Chondrocyte (in vitro differentiated cells): ENCODE measurements around the gene ZNF831. TPM values are rescaled to one million over a fixed set of nuclear protein-coding genes. Genes with fewer than 3 reads are reported as not detected.

Experiments used
- DNase-seq: peaks from one replicate; pipeline ENCODE4 v3.0.0; 2021; ENCODE audit warnings: mixed read lengths, low spot score
- H3K27ac Mint-ChIP-seq: one replicate; pipeline ENCODE4 v1.8.0; 2021; ENCODE audit warnings: mild to moderate bottlenecking, moderate library complexity, mixed read lengths; ENCODE audit not compliant: unreplicated experiment
- H3K27me3 Mint-ChIP-seq: 2 replicates; pipeline ENCODE4 v1.8.0; 2021; ENCODE audit warnings: low read depth, mixed read lengths
- H3K36me3 Mint-ChIP-seq: 2 replicates; pipeline ENCODE4 v1.8.0; 2021; ENCODE audit warnings: low read depth, mixed read lengths
- H3K4me1 Mint-ChIP-seq: 2 replicates; pipeline ENCODE4 v1.8.0; 2021; ENCODE audit warnings: low read depth, mild to moderate bottlenecking, mixed read lengths
- H3K4me3 Mint-ChIP-seq: one replicate; pipeline ENCODE4 v1.8.0; 2021; ENCODE audit warnings: mild to moderate bottlenecking, moderate library complexity, mixed read lengths; ENCODE audit not compliant: unreplicated experiment
- H3K9me3 Mint-ChIP-seq: 2 replicates; pipeline ENCODE4 v1.8.0; 2021; ENCODE audit warnings: low read depth, mixed read lengths
- CTCF ChIP-seq: fragments of 200-600 bp; sonication (generic); IDR thresholded peaks from 2 replicates; pipeline ENCODE4 v1.5.0; 2021; ENCODE audit warnings: antibody characterized with exemption, mild to moderate bottlenecking, moderate library complexity
- total RNA-seq: library from RNA; stranded (reverse); gene quantifications from 3 replicates; pipeline ENCODE4 v1.2.1, GENCODE V29; 2021

The ZNF831 gene
- total RNA-seq, 1 donor from 2014 or later: not detected

- H3K9me3 Mint-ChIP-seq: peaks cover 9% of the 10 kb centered on the region
- DNase-seq: no peak
- H3K27me3 Mint-ChIP-seq: peaks cover 19% of the 10 kb centered on the region
- TF ChIP-seq CTCF: no peak
- no peaks in the 10 kb centered on the region for H3K36me3 Mint-ChIP-seq
- H3K4me3 Mint-ChIP-seq: no peak overlapping the region
- no peaks in the 10 kb centered on the region for H3K4me1 Mint-ChIP-seq
- H3K27ac Mint-ChIP-seq: no peak overlapping the region
Measured at GRCh38 chr20:59195316-59195993, 31.8 kb downstream of the ZNF831 start.

- Mint-ChIP-seq H3K27me3 (peaks cover 34% of the 10 kb centered on the region), H3K9me3 (peaks cover 8% of the 10 kb centered on the region), H3K4me3 (no peak overlapping the region), H3K36me3 (no peaks in the 10 kb centered on the region), H3K27ac (no peak overlapping the region), H3K4me1 (no peaks in the 10 kb centered on the region)
- no peak for TF ChIP-seq CTCF
- no peak for DNase-seq
Measured at GRCh38 chr20:59204165-59204894, 40.7 kb downstream of the ZNF831 start.

GRCh38 chr20:59205044-59205443 lies 41.4 kb downstream of the ZNF831 start:
- H3K4me1 Mint-ChIP-seq: no peaks in the 10 kb centered on the region
- H3K9me3 Mint-ChIP-seq: peaks cover 1% of the 10 kb centered on the region
- no peak for DNase-seq
- H3K27me3 Mint-ChIP-seq: peaks cover 31% of the 10 kb centered on the region
- no peaks in the 10 kb centered on the region for H3K36me3 Mint-ChIP-seq
- no peak overlapping the region for H3K4me3 Mint-ChIP-seq
- TF ChIP-seq CTCF: no peak
- H3K27ac Mint-ChIP-seq: no peak overlapping the region

GRCh38 chr20:59207235-59207634 lies 43.6 kb downstream of the ZNF831 start:
- Mint-ChIP-seq H3K4me3 (no peak overlapping the region), H3K4me1 (no peaks in the 10 kb centered on the region), H3K9me3 (no peaks in the 10 kb centered on the region), H3K27me3 (peaks cover 30% of the 10 kb centered on the region), H3K27ac (no peak overlapping the region), H3K36me3 (no peaks in the 10 kb centered on the region)
- no peak for TF ChIP-seq CTCF
- no peak for DNase-seq

- no peaks in the 10 kb centered on the region for H3K36me3 Mint-ChIP-seq
- peaks cover 32% of the 10 kb centered on the region for H3K27me3 Mint-ChIP-seq
- peak; percentile 33 for TF ChIP-seq CTCF
- H3K27ac Mint-ChIP-seq: peak overlapping the region; percentile 37
- no peak overlapping the region for H3K4me3 Mint-ChIP-seq
- H3K4me1 Mint-ChIP-seq: no peaks in the 10 kb centered on the region
- peaks cover 2% of the 10 kb centered on the region for H3K9me3 Mint-ChIP-seq
- DNase-seq: no peak
Measured at GRCh38 chr20:59207742-59208357, 44.2 kb downstream of the ZNF831 start.
